Effector CD8-positive, alpha-beta T cell (primary cell): ENCODE data around the gene ZCCHC7.
"Not testable (repeated sequence)": the region's sequence is repeated elsewhere in the genome, so short reads cannot be mapped to it uniquely, and the experiment has no call there.

ENCODE experiments used
- DNase-seq: peaks from one replicate; lab custom pipeline; 2025; lab: John Stamatoyannopoulos, UW

Gene ZCCHC7

GRCh38 chr9:37120843-37121335, 515 bp downstream of the ZCCHC7 start:
- not testable (repeated sequence) for DNase-seq

- no peak for DNase-seq
Observed at GRCh38 chr9:37121881-37122280, 1.5 kb downstream of the ZCCHC7 start.

DNA sequence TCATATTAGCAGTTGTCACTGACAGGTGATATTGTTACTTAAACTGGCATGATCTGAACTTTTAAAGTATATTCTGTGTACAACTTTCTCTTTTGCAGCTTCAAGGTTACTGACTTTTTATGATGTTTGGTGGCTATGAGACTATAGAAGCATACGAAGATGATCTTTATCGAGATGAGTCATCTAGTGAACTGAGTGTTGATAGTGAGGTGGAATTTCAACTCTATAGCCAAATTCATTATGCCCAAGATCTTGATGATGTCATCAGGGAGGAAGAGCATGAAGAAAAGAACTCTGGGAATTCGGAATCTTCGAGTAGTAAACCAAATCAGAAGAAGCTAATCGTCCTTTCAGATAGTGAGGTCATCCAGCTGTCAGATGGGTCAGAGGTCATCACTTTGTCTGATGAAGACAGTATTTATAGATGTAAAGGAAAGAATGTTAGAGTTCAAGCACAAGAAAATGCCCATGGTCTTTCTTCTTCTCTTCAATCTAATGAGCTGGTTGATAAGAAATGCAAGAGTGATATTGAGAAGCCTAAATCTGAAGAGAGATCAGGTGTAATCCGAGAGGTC, 5.9 kb downstream of the ZCCHC7 start:
- no peak for DNase-seq

DNA sequence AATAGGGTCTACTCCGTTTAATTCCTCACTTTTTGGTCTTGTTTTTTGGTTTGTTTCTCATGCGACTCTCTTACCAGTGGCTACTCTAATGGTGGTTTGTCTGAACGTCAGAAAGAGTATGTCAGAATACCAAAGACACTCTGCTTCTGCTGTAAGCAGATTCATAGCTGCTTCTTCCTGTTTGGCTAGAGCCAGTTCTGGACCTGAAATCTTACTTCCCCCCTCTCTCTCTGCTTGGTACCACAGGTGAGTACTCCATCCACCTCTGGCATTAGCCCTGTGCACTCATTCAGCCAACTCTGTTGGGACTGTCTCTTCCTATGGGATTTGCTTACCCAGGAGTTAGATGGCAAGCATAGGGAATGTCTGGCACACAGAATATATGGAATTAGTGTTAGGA, 6.6 kb downstream of the ZCCHC7 start:
- no peak for DNase-seq

DNA sequence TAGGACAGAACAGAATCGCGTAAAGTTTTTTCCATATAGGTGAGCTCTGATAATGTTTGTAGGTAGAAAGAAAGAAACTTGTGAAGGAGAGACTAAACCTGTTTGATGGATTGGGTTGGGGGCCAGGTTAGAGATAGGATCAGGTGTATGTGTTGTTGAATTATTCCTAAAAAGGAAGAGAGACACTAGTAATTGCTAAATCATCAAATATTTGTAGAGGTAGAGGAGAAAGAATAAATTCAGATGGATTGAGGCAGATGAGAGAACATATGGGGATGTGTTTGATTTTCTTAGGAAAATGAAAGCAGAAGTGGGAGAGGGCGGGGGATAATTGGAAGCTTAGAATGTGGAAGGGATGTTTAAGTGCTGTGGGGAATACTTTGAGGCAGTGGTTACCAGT, 7.7 kb downstream of the ZCCHC7 start:
- DNase-seq: no peak

GRCh38 chr9:37134166-37134565, 13.8 kb downstream of the ZCCHC7 start:
- no peak for DNase-seq

DNA sequence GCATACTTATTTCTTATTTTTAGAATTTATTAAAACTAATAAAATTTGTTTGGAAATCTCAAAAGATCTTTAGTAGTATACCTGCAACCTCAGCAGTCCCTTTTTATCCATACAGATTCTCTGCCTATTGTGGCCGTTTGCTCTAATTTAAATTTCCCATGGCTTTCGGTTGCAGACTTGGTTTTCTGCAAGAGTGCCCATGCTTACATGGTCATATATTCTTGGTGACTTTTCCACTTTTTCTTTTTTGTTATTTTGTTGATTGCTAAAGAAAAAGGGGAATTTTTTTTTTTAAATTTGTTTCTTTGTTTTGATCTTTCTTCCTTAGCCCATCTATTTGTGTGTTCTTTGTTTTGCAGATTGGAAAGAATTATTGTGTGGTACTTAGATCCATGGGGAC, 20.6 kb downstream of the ZCCHC7 start:
- DNase-seq: no peak

DNA sequence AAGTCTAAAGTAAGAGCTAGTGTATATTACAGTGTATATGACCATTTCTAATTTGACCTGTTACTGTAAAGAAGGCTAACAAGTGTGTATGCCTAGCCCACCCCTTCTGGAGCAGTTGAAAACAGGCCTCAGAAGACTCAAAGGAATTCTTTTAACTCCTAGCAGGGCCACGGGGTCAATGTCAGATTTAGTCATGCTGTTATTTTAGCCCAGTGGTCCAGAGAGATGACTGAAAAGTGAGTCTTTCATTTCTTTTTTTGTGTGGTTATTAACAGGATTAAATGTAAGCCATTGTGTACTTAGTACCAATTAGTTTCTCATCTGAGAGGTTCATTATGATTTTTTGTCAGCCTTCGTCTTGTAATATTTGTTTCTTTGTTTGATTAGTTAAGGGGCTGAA, 24.4 kb downstream of the ZCCHC7 start:
- no peak for DNase-seq

- DNase-seq: no peak
Observed at GRCh38 chr9:37146410-37146809, 26.0 kb downstream of the ZCCHC7 start.

DNA sequence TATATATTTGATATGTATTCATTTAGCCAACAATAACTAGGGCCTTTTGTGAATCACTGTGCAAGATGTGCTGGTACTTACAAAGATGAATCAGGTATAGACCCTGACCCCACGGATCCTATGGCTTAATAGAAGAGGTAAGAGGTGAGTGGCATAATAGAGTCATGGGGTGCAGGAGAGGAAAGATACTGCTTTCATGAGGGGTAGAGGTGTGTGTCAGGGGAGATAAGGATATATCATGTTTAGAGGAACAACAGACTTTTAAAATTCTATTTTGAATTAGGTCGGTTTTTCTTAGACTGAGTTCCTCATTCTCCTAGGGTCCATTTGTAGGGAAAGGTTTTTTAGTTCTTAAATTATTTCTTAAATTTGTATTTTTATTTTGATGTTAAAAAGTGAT, 27.8 kb downstream of the ZCCHC7 start:
- DNase-seq: no peak

DNA sequence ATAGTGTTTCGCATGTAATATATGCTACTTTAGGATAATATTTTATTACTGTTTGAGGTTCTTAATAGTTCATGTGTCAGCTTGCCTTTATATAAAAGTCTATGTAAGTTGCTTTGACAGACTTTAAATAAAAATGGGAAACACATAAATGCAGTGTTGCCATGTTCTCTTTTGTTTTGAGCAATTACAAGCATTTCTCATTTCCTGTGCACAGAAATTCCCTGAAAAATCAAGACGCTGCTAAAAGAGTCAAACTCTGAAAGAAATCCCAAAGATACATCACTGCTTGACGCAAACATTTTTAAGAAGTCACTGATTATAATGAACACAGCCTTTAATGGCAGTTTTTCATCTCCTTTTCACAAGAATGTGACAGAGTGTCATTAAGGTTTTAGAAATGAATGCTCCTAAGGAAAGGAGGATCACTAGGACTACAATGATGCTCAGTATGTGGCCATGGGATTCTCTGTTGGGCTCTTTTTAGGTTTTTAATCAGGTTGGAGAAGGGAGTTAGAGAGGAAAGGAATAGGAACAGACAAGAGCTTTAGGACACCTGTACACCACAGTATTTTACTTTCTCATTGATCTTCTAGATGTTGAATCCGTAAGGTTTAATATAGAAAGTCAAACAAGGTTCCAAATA, 29.4 kb downstream of the ZCCHC7 start:
- DNase-seq: no peak

GRCh38 chr9:37150415-37150814, 30.0 kb downstream of the ZCCHC7 start:
- no peak for DNase-seq

DNA sequence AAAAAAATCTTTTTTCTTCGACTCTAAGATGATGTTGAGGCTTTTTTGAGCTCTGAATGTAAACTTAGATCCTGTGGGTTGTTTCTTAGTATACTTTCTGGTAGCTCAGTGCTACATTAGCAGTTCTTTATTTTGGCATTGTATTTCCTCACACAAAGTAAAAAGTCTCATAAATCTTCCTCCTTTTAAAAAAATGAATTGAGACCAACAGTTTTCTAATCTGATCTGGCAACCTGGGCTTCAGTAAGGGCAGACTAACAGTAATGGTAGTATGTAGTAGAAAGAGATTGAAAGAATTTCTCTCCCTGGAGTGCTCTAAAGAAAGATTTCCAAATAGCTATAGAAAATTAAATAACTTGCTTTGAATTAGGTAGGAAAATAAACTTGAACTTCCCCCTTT, 31.4 kb downstream of the ZCCHC7 start:
- no peak for DNase-seq

DNA sequence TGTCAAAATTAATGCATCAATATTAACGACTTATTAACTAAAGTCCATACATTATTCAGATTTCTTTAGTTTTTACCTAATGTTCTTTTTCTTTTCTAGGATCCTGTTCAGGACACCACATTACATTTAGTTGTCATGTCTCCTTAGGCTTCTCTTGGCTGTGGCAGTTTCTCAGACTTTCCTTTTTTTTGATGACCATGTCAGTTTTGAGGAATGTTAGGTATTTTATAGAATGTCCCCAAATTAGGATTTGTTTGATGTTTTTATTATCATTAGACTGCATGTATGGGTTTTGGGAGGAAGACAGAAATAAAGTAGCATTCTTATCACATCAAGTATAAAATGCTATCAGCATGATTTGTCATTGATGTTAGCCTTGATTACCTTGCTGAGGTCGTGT, 32.0 kb downstream of the ZCCHC7 start:
- no peak for DNase-seq

DNA sequence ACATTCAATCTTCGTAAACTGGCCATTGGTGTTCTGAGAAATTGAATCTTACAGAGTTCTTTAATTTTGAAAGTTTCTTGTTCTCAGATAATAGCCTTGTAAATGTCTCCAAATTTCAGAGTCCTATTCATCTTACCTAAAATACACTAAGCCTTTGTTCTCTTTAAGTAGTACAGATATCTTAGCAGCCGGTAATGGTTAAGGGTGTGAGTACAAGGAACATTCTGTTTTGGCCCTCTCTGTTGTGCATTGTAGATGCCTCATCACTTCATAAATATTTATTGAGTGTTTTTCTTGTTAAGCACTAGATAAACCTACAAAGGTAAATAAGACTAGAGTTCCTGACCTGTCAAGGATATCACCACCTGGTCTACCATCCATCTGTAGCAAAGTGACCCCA, 35.2 kb downstream of the ZCCHC7 start:
- DNase-seq: no peak

DNA sequence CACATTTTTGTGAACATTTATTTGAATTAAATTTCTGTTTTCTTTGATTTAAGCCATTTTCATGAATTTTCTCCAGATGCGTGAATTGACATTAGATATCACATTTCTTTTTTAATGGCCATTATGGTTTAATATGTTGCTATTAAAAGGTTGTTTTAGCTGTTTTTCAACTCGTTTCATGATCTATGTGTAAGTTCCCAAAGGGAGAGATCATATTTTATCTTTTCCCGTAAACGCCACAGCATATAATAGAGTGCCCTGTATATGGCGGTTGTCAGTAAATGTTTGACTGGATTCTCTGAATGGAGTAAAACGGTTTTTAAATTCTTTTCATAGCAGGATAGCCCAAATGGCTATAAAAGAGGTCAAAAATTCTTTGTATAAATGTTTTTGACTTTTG, 35.8 kb downstream of the ZCCHC7 start:
- DNase-seq: no peak

GRCh38 chr9:37156781-37157356, 36.5 kb downstream of the ZCCHC7 start:
- DNase-seq: no peak

- no peak for DNase-seq
Observed at GRCh38 chr9:37157726-37158377, 37.5 kb downstream of the ZCCHC7 start.

GRCh38 chr9:37163299-37163698, 42.9 kb downstream of the ZCCHC7 start:
- DNase-seq: no peak

- DNase-seq: not testable (repeated sequence)
Observed at GRCh38 chr9:37164335-37164734, 44.0 kb downstream of the ZCCHC7 start.

GRCh38 chr9:37165644-37166043, 45.3 kb downstream of the ZCCHC7 start:
- DNase-seq: no peak

- no peak for DNase-seq
Observed at GRCh38 chr9:37167456-37168047, 47.2 kb downstream of the ZCCHC7 start.

DNA sequence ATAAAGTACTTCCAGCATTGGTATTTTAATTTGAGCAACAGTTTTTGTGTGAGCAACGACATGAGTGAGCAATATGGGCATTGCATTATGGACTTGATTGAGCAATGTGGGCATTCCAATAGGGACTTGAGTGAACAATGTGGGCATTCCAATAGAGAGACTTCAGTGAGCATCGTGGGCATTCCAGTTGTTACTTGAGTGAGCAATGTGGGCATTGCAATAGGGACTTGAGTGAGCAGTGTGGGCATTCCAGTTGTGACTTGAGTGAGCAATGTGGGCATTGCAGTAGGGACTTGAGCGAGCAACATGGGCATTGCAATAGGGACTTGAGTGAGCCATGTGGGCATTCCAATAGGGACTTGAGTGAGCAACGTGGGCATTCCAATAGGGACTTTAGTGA, 52.2 kb downstream of the ZCCHC7 start:
- DNase-seq: no peak
